Pancreas (tissue), 10 donors: ENCODE measurements around the gene PHC3. TPM values are rescaled to one million over a fixed set of nuclear protein-coding genes. Genes with fewer than 3 reads are reported as not detected.

Experiments used
- ATAC-seq, 4 donors: fragments of 200-7000 bp; cut with Tn5 transposase; one replicate each; pipeline versions ENCODE4 v1.8.0 to v1.9.1; 2020; ENCODE audit warnings: mild to moderate bottlenecking in 4 of 4, moderate library complexity in 4 of 4
- DNase-seq, 6 donors: peaks; one replicate each; pipeline ENCODE4 v3.0.0-alpha.2; 2020
- FAIRE-seq: peaks from 2 replicates; lab custom pipeline; 2012; peaks lifted over from hg19 to GRCh38; lab: Jason Lieb, UNC
- H3K27ac ChIP-seq, 4 donors: fragments of 200-600 bp; sonication (generic); 1 replicate in 3 of 4; 2 replicates in 1 of 4; pipeline versions ENCODE4 v1.5.0 to v1.8.0; 2020
- H3K27me3 ChIP-seq, 4 donors: fragments of 200-600 bp; one replicate each; pipeline ENCODE4 v1.8.0; 2021
- H3K36me3 ChIP-seq, 3 donors: fragments of 200-600 bp; sonication (generic) in 1 of 3; one replicate each; pipeline versions ENCODE4 v1.5.0 to v1.8.0; 2020 to 2021
- H3K4me1 ChIP-seq, 3 donors: fragments of 200-600 bp; one replicate each; pipeline ENCODE4 v1.8.0; 2021
- H3K4me3 ChIP-seq, 4 donors: fragments of 200-600 bp; sonication (generic) in 2 of 4; one replicate each; pipeline versions ENCODE4 v1.5.0 to v1.8.0; 2020 to 2021
- H3K9me3 ChIP-seq, 4 donors: fragments of 200-600 bp; one replicate each; pipeline ENCODE4 v1.8.0; 2021
- CTCF ChIP-seq, 4 donors: fragments of 200-600 bp; sonication (generic) in 3 of 4; IDR thresholded peaks; one replicate each; pipeline versions ENCODE4 v1.5.0 to v1.8.0; 2021; ENCODE audit warnings: antibody characterized with exemption in 4 of 4
- WGBS, 2 donors: extraction: QIAGEN DNeasy Blood & Tissue Kit; methylation state at CpG; one replicate each; pipeline ENCODE4 v1.1.7; 2013; 5-methylcytosine and 5-hydroxymethylcytosine counted together
- intact Hi-C, 3 donors: fragments of 100-400 bp; cut with DNase I; formaldehyde crosslinking; loops; one replicate each; pipeline versions ENCODE4 v1.11.1 to v1.14.2; 2022
- polyA plus RNA-seq, 2 donors: library from polyadenylated mRNA; stranded (reverse); fragments of 200-250 nt; gene quantifications; one replicate each; pipeline ENCODE4 v1.2.3, GENCODE V29; 2013
- total RNA-seq, 6 donors: library from RNA; stranded (reverse); fragmentation: NEBNext Ultra II Directional in 4 of 6; extraction: Animal tissue kit (Norgen Biotek cat#: 25700) in 4 of 6; gene quantifications; one replicate each; pipeline versions ENCODE4 v1.2.1 to v1.2.4, GENCODE V29; 2021 to 2023
- donor health status: healthy with polysubstance abuse.
- donor health status: DM: no; HTN: no; CAD: no; lungs with moderate emphysema.
- donor health status: DM: no; HTN: no; CAD: no.
- donor health status: control.
- donor health status: control.
- donor health status: Bipolar disorder and iron deficiency.
- donor health status: DM: yes; HTN: yes; CAD: no.
- donor health status: DM: no; HTN: no; CAD: no.
- donor health status: DM: no; HTN: no; CAD: no.
- donor health status: DM: yes; HTN: yes; CAD: no.

The PHC3 gene
- total and polyA plus RNA-seq, 8 donors = 5.5 to 38.0 (median 24.5) TPM

- Histone ChIP-seq H3K36me3 (no peaks in the 10 kb centered on the region), H3K9me3 (no peaks in the 10 kb centered on the region), H3K27ac (no peak overlapping the region), H3K4me3 (no peak overlapping the region), H3K27me3 (no peaks in the 10 kb centered on the region), H3K4me1 (peaks cover 8 to 29% (median 27%) of the 10 kb centered on the region in 3 donors)
- no peak for ATAC-seq
- intact Hi-C loops = no loop called here
- no peak for TF ChIP-seq CTCF (IDR thresholded peaks at IDR 0.05)
- no peak for FAIRE-seq
- no peak for DNase-seq
- 90 to 91% methylated on average over 1 of the region's 1 CpG for WGBS, 2 donors
These were observed 127.3 kb downstream of the PHC3 start for GRCh38 chr3:170054204-170054603.

GRCh38 chr3:170052398-170052797 is 129.1 kb downstream of the PHC3 start:
- ATAC-seq (no peak), FAIRE-seq (no peak), DNase-seq (no peak)
- H3K4me1 ChIP-seq = peaks cover 11 to 31% (median 27%) of the 10 kb centered on the region in 3 donors
- no peaks in the 10 kb centered on the region for H3K36me3 ChIP-seq
- no peak overlapping the region for H3K4me3 ChIP-seq
- intact Hi-C loops = no loop called here
- no peaks in the 10 kb centered on the region for H3K27me3 ChIP-seq
- no peak for TF ChIP-seq CTCF (IDR thresholded peaks at IDR 0.05)
- no peak overlapping the region for H3K27ac ChIP-seq
- no peaks in the 10 kb centered on the region for H3K9me3 ChIP-seq

GRCh38 chr3:170050753-170051152 is 130.8 kb downstream of the PHC3 start:
- 20 to 26% methylated on average over 4 of the region's 4 CpGs for WGBS, 2 donors

GRCh38 chr3:170049146-170050000 is 132.2 kb downstream of the PHC3 start:
- intact Hi-C loops = no loop called here
- Histone ChIP-seq H3K9me3 (no peaks in the 10 kb centered on the region), H3K27ac (peak overlapping the region; percentile 37 to 86 (median 62)), H3K27me3 (no peaks in the 10 kb centered on the region), H3K4me3 (peak overlapping the region in 1 of 4 donors; percentile 15), H3K4me1 (peaks cover 20 to 41% (median 34%) of the 10 kb centered on the region in 3 donors), H3K36me3 (no peaks in the 10 kb centered on the region)
- peak; percentile 74 to 92 (median 88) for DNase-seq
- no peak for TF ChIP-seq CTCF (IDR thresholded peaks at IDR 0.05)
- 42 to 44% methylated on average over 10 of the region's 10 CpGs for WGBS, 2 donors
- no peak for FAIRE-seq
- ATAC-seq = peak; percentile 80 to 90 (median 86)

More at GRCh38 chr3:170050753-170051152, 130.8 kb downstream of the PHC3 start:
- no peak for TF ChIP-seq CTCF (IDR thresholded peaks at IDR 0.05)
- Histone ChIP-seq H3K4me1 (peaks cover 19 to 34% (median 31%) of the 10 kb centered on the region in 3 donors), H3K9me3 (no peaks in the 10 kb centered on the region), H3K27me3 (no peaks in the 10 kb centered on the region), H3K4me3 (peak overlapping the region in 1 of 4 donors; percentile 15), H3K27ac (peak overlapping the region in 3 of 4 donors; percentile 47 to 86 (median 76)), H3K36me3 (no peaks in the 10 kb centered on the region)
- DNase-seq = no peak
- ATAC-seq = peak in 1 of 4 donors; percentile 5
- no peak for FAIRE-seq
- intact Hi-C loops = no loop called here

- Histone ChIP-seq H3K4me1 (peaks cover 20 to 41% (median 34%) of the 10 kb centered on the region in 3 donors), H3K27me3 (no peaks in the 10 kb centered on the region), H3K36me3 (no peaks in the 10 kb centered on the region), H3K27ac (peak overlapping the region; percentile 11 to 78 (median 58)), H3K9me3 (no peaks in the 10 kb centered on the region), H3K4me3 (no peak overlapping the region)
- no peak for TF ChIP-seq CTCF (IDR thresholded peaks at IDR 0.05)
- DNase-seq (no peak), ATAC-seq (no peak), FAIRE-seq (no peak)
- intact Hi-C loops = no loop called here
- WGBS, 2 donors = 65 to 78% methylated on average over 3 of the region's 3 CpGs
These were observed 134.5 kb downstream of the PHC3 start for GRCh38 chr3:170047133-170047404.
